ENCODE measurements around the gene POU3F3. TPM values are rescaled to one million over a fixed set of nuclear protein-coding genes. Genes with fewer than 3 reads are reported as not detected.

Gene POU3F3
- total and polyA plus RNA-seq, 2 of the 8 experiments (the other 6 are each of a cell fraction or from before 2014, with no cell fraction given) = 0.09 TPM; not detected in 1

- POLR2A ChIA-PET (ENCODE audit: partially characterized antibody) = interaction anchor here (0.8 to 2.4 kb wide), 2 partner anchors 12 to 61 kb away, joined by 3 to 11 read pairs; no protein-coding TSS in a partner anchor
- Histone ChIP-seq H3K23ac (ENCODE audit: insufficient read length) (no peak overlapping the region), H2BK12ac (ENCODE audit: low read depth, low read length) (0 out of 2 replicates have a peak overlapping the region, but pooled peaks have one; percentile 60), H2AK5ac (ENCODE audit: low read depth, low read length) (no peak overlapping the region), H3K4me2 (ENCODE audit: insufficient read depth in 1 of 2, low read depth in 2 of 2, low read length in 2 of 2) (peak overlapping the region; percentile 79 to 81), H2BK15ac (ENCODE audit: low read length) (no peak overlapping the region), H2BK120ac (replicated peaks; ENCODE audit: low read depth, low read length) (no peak overlapping the region), H4K5ac (ENCODE audit: insufficient read length, low read depth, low read length) (no peak overlapping the region), H3K23me2 (ENCODE audit: low read depth, low read length) (peaks cover 16% of the 10 kb centered on the region), H3K56ac (replicated peaks; ENCODE audit: insufficient read length, low read depth, low read length) (no peak overlapping the region), H2BK5ac (ENCODE audit: low read depth, low read length) (no peak overlapping the region), H3K9me3 (ENCODE audit: insufficient read depth in 2 of 2, low read depth in 1 of 2, low read length in 1 of 2) (no peaks in the 10 kb centered on the region), H3K9ac (replicated peaks in 1 of 4; ENCODE audit: extremely low read depth in 1 of 4, low read depth in 3 of 4, low read length in 3 of 4) (no peak overlapping the region), H4K8ac (ENCODE audit: extremely low read depth, insufficient read depth, low read length) (0 out of 2 replicates have a peak overlapping the region, but pooled peaks have one; percentile 18), H3K79me2 (ENCODE audit: control insufficient read depth in 1 of 2, insufficient read depth in 2 of 2, low read length in 2 of 2) (no peaks in the 10 kb centered on the region), H3K79me1 (ENCODE audit: low read depth, low read length) (no peaks in the 10 kb centered on the region), H3K27me3 (replicated peaks in 1 of 4; ENCODE audit: control insufficient read depth in 3 of 4, extremely low read depth in 1 of 4, insufficient read depth in 3 of 4, low read length in 3 of 4) (peaks cover 37 to 74% (median 61%) of the 10 kb centered on the region in 4 experiments), H3K4me1 (replicated peaks in 1 of 4; ENCODE audit: control insufficient read depth in 3 of 4, insufficient read depth in 4 of 4, low read length in 3 of 4) (peaks cover 0 to 10% (median 3%) of the 10 kb centered on the region in 4 experiments; a peak in 5 of 7 replicates), H4K91ac (replicated peaks; ENCODE audit: insufficient read length, low read length) (no peak overlapping the region), H4K20me1 (replicated peaks in 1 of 2; ENCODE audit: control insufficient read depth in 1 of 2, insufficient read depth in 2 of 2, low read length in 2 of 2) (peaks cover 4 to 5% of the 10 kb centered on the region in 2 experiments), H3K18ac (ENCODE audit: extremely low read depth, low read length) (peak overlapping the region; percentile 48), H2BK20ac (ENCODE audit: low read length) (no peak overlapping the region), H3K14ac (ENCODE audit: insufficient read length) (no peak overlapping the region), H3K4ac (replicated peaks; ENCODE audit: insufficient read length, low read depth, low read length) (no peak overlapping the region), H3K36me3 (ENCODE audit: control insufficient read depth in 2 of 4, insufficient read depth in 4 of 4, low read length in 3 of 4) (no peaks in the 10 kb centered on the region), H2AFZ (ENCODE audit: low read length) (no peak overlapping the region), H3K27ac (ENCODE audit: low read depth, low read length) (no peak overlapping the region), H3K4me3 (ENCODE audit: extremely low read depth in 1 of 4, insufficient read depth in 2 of 4, low read depth in 3 of 4, low read length in 4 of 4) (peak overlapping the region; percentile 48 to 75 (median 56))
- CTCF ChIA-PET (ENCODE audit: partially characterized antibody) = interaction anchor here (0.6 to 5.5 kb wide), 17 partner anchors 9 to 532 kb away, joined by 3 to 38 read pairs (median 5); partner anchors contain the start of gene POU3F3
- no peak for FAIRE-seq
- TF ChIP-seq SRF (IDR thresholded peaks at IDR 0.05; ENCODE audit: low read depth, low read length) (no peak), EZH2 (IDR thresholded peaks at IDR 0.05; ENCODE audit: low read depth, low read length, severe bottlenecking) (peak; percentile 19), SUZ12 (IDR thresholded peaks at IDR 0.05; ENCODE audit: low read length) (peak; percentile 44; the same call in 1 of the 2 replicates), NRF1 (IDR thresholded peaks at IDR 0.05; ENCODE audit: low read depth, low read length) (no peak)
- 9% methylated on average over 17 of the region's 17 CpGs; no CpG with 5 or more reads in 1 of the 2 experiments for WGBS, 2 experiments (ENCODE audit: extremely low coverage in 1 of 2, insufficient coverage in 1 of 2, insufficient read length in 1 of 2, insufficient replicate concordance in 2 of 2, low coverage in 1 of 2, low lambda C conversion rate in 2 of 2, missing lambda C conversion rate in 1 of 2)
- DNase-seq (ENCODE audit: low read depth in 1 of 2, low spot score in 2 of 2) = no peak
Observed at GRCh38 chr2:104873689-104874054, 19.8 kb downstream of the POU3F3 start.
